ENCODE measurements around the gene PRR20G.

The PRR20G gene

DNA sequence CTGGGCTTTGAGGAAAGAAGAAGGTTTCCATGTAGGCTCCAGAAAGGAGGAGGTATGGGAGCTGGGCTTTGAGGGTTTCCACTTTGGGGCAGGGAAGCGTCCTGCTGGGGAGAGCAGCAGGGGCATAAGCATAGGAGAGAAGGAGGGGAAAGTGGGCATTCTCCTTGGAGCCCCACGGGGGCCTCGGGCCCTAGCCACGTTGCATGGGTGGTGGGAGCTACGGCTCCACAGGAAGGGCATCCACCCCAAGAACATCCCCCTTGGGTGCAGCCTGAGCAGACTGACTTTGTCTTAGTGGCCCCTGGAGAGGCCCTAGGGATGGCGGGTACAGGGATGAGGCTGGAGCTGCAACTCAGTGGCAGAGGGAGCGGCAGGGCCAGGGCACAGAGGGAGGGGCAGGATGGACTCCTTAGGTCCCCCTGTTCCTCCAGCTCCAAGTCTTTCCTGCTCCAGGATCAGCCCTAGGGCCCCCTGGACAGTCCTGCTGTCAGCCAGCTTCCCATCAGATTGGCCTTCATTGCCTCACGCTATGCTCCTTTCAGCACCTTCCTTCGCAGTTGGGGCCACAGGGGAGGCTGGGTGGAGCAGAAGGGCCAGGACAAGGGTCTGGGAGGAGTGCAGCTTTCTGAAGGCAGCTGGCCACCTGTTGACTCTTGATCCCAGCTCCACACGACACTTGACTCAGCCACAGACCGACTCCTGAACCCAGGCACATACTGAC is 22.9 kb downstream of the PRR20G start:
- no peak overlapping the region for H4K12ac ChIP-seq (ENCODE audit: low read depth, low read length)
- no peak overlapping the region for H4K8ac ChIP-seq (ENCODE audit: low read depth, low read length)
- no peak overlapping the region for H3K14ac ChIP-seq (ENCODE audit: low read length)
- H2BK120ac ChIP-seq (ENCODE audit: insufficient read depth, low read length, poor library complexity), result no peak overlapping the region
- H3K79me1 ChIP-seq (ENCODE audit: low read length), result no peaks in the 10 kb centered on the region
- no peak overlapping the region for H2AK5ac ChIP-seq (ENCODE audit: low read length)
- H3K9ac ChIP-seq (ENCODE audit: low read length), result no peak overlapping the region
- H3K4me3 ChIP-seq (ENCODE audit: low read depth, low read length), result no peak overlapping the region
- no peak overlapping the region for H2BK12ac ChIP-seq (ENCODE audit: low read length)
- no peak overlapping the region for H3K18ac ChIP-seq (ENCODE audit: low read length)
- no CpG with 5 or more reads among the region's 11 CpGs for WGBS (ENCODE audit: extremely low coverage, insufficient coverage, insufficient read length)
- no peak overlapping the region for H2BK5ac ChIP-seq (ENCODE audit: low read depth, low read length, poor library complexity)
- no peak for DNase-seq
- no peak overlapping the region for H3K4me2 ChIP-seq (ENCODE audit: low read length)
- H3K4me1 ChIP-seq (ENCODE audit: control insufficient read depth in 1 of 2, insufficient read depth in 2 of 2, low read length in 2 of 2), result no peaks in the 10 kb centered on the region
- H3K79me2 ChIP-seq (ENCODE audit: control insufficient read depth, insufficient read depth, low read length, poor library complexity), result no peaks in the 10 kb centered on the region
- no peak overlapping the region for H4K91ac ChIP-seq (ENCODE audit: low read depth, low read length)
- H3K4ac ChIP-seq (ENCODE audit: low read depth, low read length), result no peak overlapping the region
- no peak overlapping the region for H3K23ac ChIP-seq (ENCODE audit: low read length)
- H2AFZ ChIP-seq (ENCODE audit: insufficient read depth, low read length, poor library complexity), result no peak overlapping the region
- H3K9me3 ChIP-seq (ENCODE audit: insufficient read depth, low read depth, low read length), result peaks cover 6% of the 10 kb centered on the region
- H3K27me3 ChIP-seq (ENCODE audit: insufficient read depth, low read length), result no peaks in the 10 kb centered on the region
- H3K36me3 ChIP-seq (ENCODE audit: control insufficient read depth in 1 of 2, insufficient read depth in 2 of 2, low read length in 2 of 2), result no peaks in the 10 kb centered on the region
- H3K27ac ChIP-seq (ENCODE audit: low read depth, low read length), result no peak overlapping the region

DNA sequence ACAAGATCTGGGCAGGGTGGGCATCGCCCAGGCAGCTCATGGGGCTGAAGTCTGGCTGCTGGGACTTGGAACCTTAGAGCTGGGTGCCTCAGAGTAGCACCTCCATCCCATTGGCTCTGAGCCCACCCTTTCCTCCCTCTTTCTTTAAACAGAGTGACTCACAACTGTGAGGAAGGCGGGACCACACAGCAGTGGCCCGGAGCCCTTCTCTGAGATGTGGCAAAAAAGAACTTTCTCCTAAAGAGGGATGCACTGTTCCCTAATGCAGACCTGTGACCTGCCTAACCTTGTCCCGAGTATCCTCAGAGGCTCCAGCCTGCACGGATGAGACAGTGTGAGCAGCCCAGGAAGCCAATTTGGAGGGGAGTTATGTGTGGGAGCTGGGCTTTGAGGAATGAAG is 23.6 kb downstream of the PRR20G start:
- H2BK120ac ChIP-seq (ENCODE audit: insufficient read depth, low read length, poor library complexity), result no peak overlapping the region
- H3K18ac ChIP-seq (ENCODE audit: low read length), result no peak overlapping the region
- no peak overlapping the region for H4K12ac ChIP-seq (ENCODE audit: low read depth, low read length)
- no peak for DNase-seq
- no peak overlapping the region for H3K27ac ChIP-seq (ENCODE audit: low read depth, low read length)
- no peaks in the 10 kb centered on the region for H3K27me3 ChIP-seq (ENCODE audit: insufficient read depth, low read length)
- WGBS (ENCODE audit: extremely low coverage, insufficient coverage, insufficient read length), result no CpG with 5 or more reads among the region's 5 CpGs
- H3K9ac ChIP-seq (ENCODE audit: low read length), result no peak overlapping the region
- H2BK12ac ChIP-seq (ENCODE audit: low read length), result no peak overlapping the region
- H3K4me3 ChIP-seq (ENCODE audit: low read depth, low read length), result no peak overlapping the region
- peaks cover 6% of the 10 kb centered on the region for H3K9me3 ChIP-seq (ENCODE audit: insufficient read depth, low read depth, low read length)
- H4K8ac ChIP-seq (ENCODE audit: low read depth, low read length), result no peak overlapping the region
- no peaks in the 10 kb centered on the region for H3K79me1 ChIP-seq (ENCODE audit: low read length)
- no peaks in the 10 kb centered on the region for H3K79me2 ChIP-seq (ENCODE audit: control insufficient read depth, insufficient read depth, low read length, poor library complexity)
- no peak overlapping the region for H2BK5ac ChIP-seq (ENCODE audit: low read depth, low read length, poor library complexity)
- no peak overlapping the region for H3K23ac ChIP-seq (ENCODE audit: low read length)
- H3K36me3 ChIP-seq (ENCODE audit: control insufficient read depth in 1 of 2, insufficient read depth in 2 of 2, low read length in 2 of 2), result no peaks in the 10 kb centered on the region
- H3K4ac ChIP-seq (ENCODE audit: low read depth, low read length), result no peak overlapping the region
- H3K14ac ChIP-seq (ENCODE audit: low read length), result no peak overlapping the region
- no peak overlapping the region for H2AFZ ChIP-seq (ENCODE audit: insufficient read depth, low read length, poor library complexity)
- no peaks in the 10 kb centered on the region for H3K4me1 ChIP-seq (ENCODE audit: control insufficient read depth in 1 of 2, insufficient read depth in 2 of 2, low read length in 2 of 2)
- no peak overlapping the region for H3K4me2 ChIP-seq (ENCODE audit: low read length)
- no peak overlapping the region for H2AK5ac ChIP-seq (ENCODE audit: low read length)
- no peak overlapping the region for H4K91ac ChIP-seq (ENCODE audit: low read depth, low read length)

DNA sequence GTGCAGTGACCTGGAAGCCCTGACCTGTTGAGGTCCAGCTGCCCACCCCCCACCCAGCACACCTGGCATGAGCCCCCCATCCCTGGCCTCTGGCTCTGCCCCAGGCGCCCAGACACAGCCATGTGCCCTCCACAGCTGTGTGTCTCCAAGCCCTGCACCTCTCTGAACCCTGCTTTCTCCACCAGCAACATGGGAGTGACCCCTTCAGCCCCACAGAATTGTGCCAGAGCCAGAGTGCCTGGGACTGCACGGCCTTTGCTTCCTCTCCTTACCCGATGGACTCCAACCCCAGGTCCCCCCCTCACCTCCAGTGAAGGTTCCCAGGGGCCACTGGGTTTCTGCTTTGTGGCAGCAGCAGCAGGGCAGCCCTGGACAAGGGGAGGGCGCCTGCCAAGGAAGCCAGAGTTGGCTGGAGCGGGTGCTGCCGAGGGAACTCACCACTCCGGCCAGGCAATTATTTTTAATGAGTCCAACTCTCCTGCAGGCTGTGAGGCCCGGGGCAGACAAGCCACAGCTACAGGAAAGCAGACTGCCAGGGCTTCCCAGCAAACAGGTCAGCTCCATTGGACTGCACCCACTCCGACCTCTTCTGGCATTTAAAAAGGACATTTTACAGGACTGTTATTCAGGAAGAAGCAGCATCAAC is 24.1 kb downstream of the PRR20G start:
- H2BK12ac ChIP-seq (ENCODE audit: low read length), result no peak overlapping the region
- no peak overlapping the region for H3K4me3 ChIP-seq (ENCODE audit: low read depth, low read length)
- H4K12ac ChIP-seq (ENCODE audit: low read depth, low read length), result no peak overlapping the region
- H3K4me1 ChIP-seq (ENCODE audit: control insufficient read depth in 1 of 2, insufficient read depth in 2 of 2, low read length in 2 of 2), result no peaks in the 10 kb centered on the region
- H2BK120ac ChIP-seq (ENCODE audit: insufficient read depth, low read length, poor library complexity), result no peak overlapping the region
- no peak for DNase-seq
- H3K14ac ChIP-seq (ENCODE audit: low read length), result no peak overlapping the region
- no peaks in the 10 kb centered on the region for H3K79me2 ChIP-seq (ENCODE audit: control insufficient read depth, insufficient read depth, low read length, poor library complexity)
- no CpG with 5 or more reads among the region's 9 CpGs for WGBS (ENCODE audit: extremely low coverage, insufficient coverage, insufficient read length)
- H4K91ac ChIP-seq (ENCODE audit: low read depth, low read length), result no peak overlapping the region
- H3K4ac ChIP-seq (ENCODE audit: low read depth, low read length), result no peak overlapping the region
- no peak overlapping the region for H2AK5ac ChIP-seq (ENCODE audit: low read length)
- H4K8ac ChIP-seq (ENCODE audit: low read depth, low read length), result no peak overlapping the region
- no peak overlapping the region for H3K18ac ChIP-seq (ENCODE audit: low read length)
- H3K27ac ChIP-seq (ENCODE audit: low read depth, low read length), result no peak overlapping the region
- no peak overlapping the region for H3K4me2 ChIP-seq (ENCODE audit: low read length)
- H2AFZ ChIP-seq (ENCODE audit: insufficient read depth, low read length, poor library complexity), result no peak overlapping the region
- no peak overlapping the region for H3K9ac ChIP-seq (ENCODE audit: low read length)
- no peaks in the 10 kb centered on the region for H3K36me3 ChIP-seq (ENCODE audit: control insufficient read depth in 1 of 2, insufficient read depth in 2 of 2, low read length in 2 of 2)
- H3K23ac ChIP-seq (ENCODE audit: low read length), result no peak overlapping the region
- no peaks in the 10 kb centered on the region for H3K79me1 ChIP-seq (ENCODE audit: low read length)
- H2BK5ac ChIP-seq (ENCODE audit: low read depth, low read length, poor library complexity), result no peak overlapping the region
- peaks cover 6% of the 10 kb centered on the region for H3K9me3 ChIP-seq (ENCODE audit: insufficient read depth, low read depth, low read length)
- no peaks in the 10 kb centered on the region for H3K27me3 ChIP-seq (ENCODE audit: insufficient read depth, low read length)

DNA sequence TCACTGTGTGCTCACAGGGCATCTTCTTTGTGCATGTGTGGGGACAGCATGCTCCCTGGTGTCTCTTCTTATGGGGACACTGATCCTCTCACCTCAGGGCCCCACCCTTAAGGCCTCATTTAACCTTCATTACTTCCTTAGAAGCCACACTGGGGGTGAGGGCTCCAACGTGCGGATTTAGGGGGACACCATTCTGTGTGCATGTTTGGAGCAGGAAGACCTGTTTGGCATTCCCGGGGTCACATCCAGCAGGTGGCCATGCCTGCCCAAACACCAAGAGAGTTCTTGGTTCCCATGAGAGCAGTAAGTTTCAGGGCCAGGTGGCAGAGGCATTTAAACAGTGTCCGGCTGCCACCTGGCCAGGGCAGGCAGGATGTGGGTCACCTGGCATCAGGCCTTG is 24.8 kb downstream of the PRR20G start:
- no peak overlapping the region for H4K8ac ChIP-seq (ENCODE audit: low read depth, low read length)
- no peak overlapping the region for H3K14ac ChIP-seq (ENCODE audit: low read length)
- H3K27me3 ChIP-seq (ENCODE audit: insufficient read depth, low read length), result no peaks in the 10 kb centered on the region
- DNase-seq, result no peak
- no peak overlapping the region for H2BK5ac ChIP-seq (ENCODE audit: low read depth, low read length, poor library complexity)
- H3K9ac ChIP-seq (ENCODE audit: low read length), result no peak overlapping the region
- no peak overlapping the region for H3K4me3 ChIP-seq (ENCODE audit: low read depth, low read length)
- H3K4ac ChIP-seq (ENCODE audit: low read depth, low read length), result no peak overlapping the region
- H4K91ac ChIP-seq (ENCODE audit: low read depth, low read length), result no peak overlapping the region
- peaks cover 5% of the 10 kb centered on the region for H3K9me3 ChIP-seq (ENCODE audit: insufficient read depth, low read depth, low read length)
- H3K79me2 ChIP-seq (ENCODE audit: control insufficient read depth, insufficient read depth, low read length, poor library complexity), result no peaks in the 10 kb centered on the region
- H2BK12ac ChIP-seq (ENCODE audit: low read length), result no peak overlapping the region
- H2AK5ac ChIP-seq (ENCODE audit: low read length), result no peak overlapping the region
- H3K79me1 ChIP-seq (ENCODE audit: low read length), result no peaks in the 10 kb centered on the region
- WGBS (ENCODE audit: extremely low coverage, insufficient coverage, insufficient read length), result no CpG with 5 or more reads among the region's 4 CpGs
- H3K27ac ChIP-seq (ENCODE audit: low read depth, low read length), result no peak overlapping the region
- H2BK120ac ChIP-seq (ENCODE audit: insufficient read depth, low read length, poor library complexity), result no peak overlapping the region
- no peaks in the 10 kb centered on the region for H3K4me1 ChIP-seq (ENCODE audit: control insufficient read depth in 1 of 2, insufficient read depth in 2 of 2, low read length in 2 of 2)
- no peaks in the 10 kb centered on the region for H3K36me3 ChIP-seq (ENCODE audit: control insufficient read depth in 1 of 2, insufficient read depth in 2 of 2, low read length in 2 of 2)
- H3K23ac ChIP-seq (ENCODE audit: low read length), result no peak overlapping the region
- no peak overlapping the region for H3K4me2 ChIP-seq (ENCODE audit: low read length)
- H2AFZ ChIP-seq (ENCODE audit: insufficient read depth, low read length, poor library complexity), result no peak overlapping the region
- H4K12ac ChIP-seq (ENCODE audit: low read depth, low read length), result no peak overlapping the region
- no peak overlapping the region for H3K18ac ChIP-seq (ENCODE audit: low read length)
